Stimulated activated naive CD4-positive, alpha-beta T cell (primary cell): ENCODE results near the gene CLIP2.
"Not testable (repeated sequence)": the region's sequence is repeated elsewhere in the genome, so short reads cannot be mapped to it uniquely, and the experiment has no call there.

Experiments used
- DNase-seq, 6 experiments: peaks; one replicate each; lab custom pipeline; 2025; lab: John Stamatoyannopoulos, UW

The CLIP2 gene

DNA sequence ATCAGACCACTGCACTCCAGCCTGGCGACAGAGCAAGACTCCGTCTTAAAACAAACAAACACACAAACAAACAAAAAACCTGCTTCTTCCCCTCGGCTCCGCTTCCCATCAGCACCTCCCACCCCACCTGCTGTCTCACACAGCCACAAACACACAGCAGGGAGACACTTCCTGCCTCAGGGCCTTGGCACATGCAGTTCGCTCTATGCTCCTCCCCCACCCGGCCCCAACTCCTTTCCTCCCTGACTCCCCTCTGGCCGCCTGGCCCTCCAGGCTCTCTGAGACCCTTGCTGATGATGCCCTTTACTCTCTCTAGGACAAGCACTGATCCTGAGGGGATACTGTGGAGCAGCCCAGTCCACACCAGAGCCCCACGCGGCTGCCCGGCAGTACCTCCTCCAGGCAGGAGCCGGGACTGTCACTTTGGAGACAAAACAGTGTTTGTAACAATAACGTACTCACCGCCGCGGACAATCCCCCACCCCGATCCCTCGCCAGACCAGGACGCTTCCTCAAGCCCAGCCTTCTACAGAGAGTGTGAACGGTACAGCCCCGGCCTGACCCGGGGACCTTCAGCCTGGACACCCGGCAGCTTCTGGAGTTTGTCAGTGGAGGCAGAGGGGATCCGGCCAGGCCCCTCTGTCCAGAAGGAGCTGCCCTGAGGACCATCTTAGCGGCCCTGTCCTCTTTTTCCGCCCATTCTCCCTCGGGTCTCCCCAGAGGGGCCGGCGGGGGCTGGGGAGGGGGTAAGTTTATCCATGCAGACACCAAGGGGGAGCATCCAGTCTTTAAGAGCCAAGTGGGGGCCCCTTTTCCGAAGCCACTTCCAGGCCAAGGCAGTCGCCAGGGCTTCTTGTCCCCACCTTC is 114.5 kb downstream of the CLIP2 start:
- no peak for DNase-seq

GRCh38 chr7:74404388-74404700 is 115.1 kb downstream of the CLIP2 start:
- DNase-seq: no peak

- DNase-seq: no peak
Measured at GRCh38 chr7:74404741-74405140, 115.5 kb downstream of the CLIP2 start.

GRCh38 chr7:74405191-74405898 is 116.1 kb downstream of the CLIP2 start:
- no peak for DNase-seq

- DNase-seq: no peak
Measured at GRCh38 chr7:74405899-74406512, 116.8 kb downstream of the CLIP2 start.

- DNase-seq: no peak
Measured at GRCh38 chr7:74407958-74408357, 118.8 kb downstream of the CLIP2 start.

GRCh38 chr7:74409571-74409970 is 120.4 kb downstream of the CLIP2 start:
- no peak for DNase-seq

DNA sequence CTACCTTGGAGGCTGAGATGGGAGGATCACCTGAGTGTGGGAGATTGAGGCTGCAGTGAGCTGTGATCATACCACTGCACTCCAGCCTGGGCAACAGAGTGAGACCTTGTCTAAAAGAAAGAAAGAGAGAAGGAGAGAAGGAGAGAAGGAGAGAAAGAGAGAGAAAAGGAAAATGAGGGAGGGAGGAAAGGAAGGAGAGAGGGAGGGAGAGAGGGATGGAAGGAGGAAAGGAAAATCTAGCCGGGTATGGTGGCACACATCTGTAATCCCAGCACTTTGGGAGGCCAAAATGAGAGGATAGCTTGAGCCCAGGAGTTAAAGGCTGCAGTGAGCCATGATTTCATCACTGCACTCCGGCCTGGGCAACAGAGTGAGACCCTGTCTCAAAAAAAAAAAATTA is 121.6 kb downstream of the CLIP2 start:
- DNase-seq: no peak

DNA sequence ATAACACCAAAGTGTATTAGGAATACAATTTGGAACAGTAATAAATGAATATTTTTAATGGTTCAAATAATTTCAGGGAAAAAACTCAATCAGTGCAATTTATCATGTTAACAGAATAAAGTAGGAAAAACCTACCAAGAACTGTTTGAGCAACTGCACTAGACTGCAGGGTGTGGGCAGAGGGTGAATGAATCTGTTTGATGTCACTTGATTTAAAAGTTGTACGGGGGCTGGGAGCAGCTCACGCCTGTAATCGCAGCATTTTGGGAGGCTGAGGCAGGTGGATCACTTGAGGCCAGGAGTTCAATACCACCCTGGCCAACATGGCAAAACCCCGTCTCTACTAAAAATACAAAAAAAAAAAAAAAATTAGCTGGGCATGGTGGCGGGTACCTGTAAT is 122.4 kb downstream of the CLIP2 start:
- not testable (repeated sequence) for DNase-seq

DNA sequence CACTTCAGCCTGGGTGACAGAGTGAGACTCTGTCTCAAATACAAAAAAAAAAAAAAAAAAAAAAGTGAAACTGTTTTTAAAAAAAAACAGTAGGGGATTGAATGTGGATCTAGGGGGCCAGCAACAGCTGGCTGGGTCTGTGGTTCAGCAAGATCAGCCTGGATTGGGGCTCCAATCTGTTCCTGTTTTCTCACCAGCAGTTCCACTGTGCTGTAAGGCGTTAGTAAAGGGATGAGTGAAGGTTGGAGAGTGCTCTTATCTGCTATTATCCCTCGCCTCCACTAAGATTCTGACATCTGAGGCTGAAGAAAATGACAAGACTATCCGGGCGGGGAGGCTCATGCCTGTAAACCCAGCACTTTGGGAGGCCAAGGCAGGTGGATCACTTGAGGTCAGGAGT is 122.8 kb downstream of the CLIP2 start:
- no peak for DNase-seq

DNA sequence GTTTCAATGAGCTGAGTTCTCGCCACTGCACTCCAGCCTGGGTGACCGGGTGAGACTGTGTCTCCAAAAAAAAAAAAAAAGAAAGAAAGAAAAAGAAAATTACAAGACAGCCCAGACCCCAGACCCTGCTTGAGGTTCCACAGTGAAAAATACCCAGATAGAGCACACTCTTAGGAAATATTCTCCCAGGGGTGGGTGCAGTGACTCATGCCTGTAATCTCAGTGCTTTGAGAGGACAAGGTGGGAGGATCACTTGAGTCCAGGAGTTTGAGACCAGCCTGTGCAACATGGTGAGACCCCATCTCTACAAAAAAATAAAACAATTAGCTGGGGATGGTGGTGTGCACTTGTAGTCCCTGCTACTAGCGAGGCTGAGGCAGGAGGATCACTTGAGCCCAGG is 123.4 kb downstream of the CLIP2 start:
- DNase-seq: no peak

- DNase-seq: not testable (repeated sequence)
Measured at GRCh38 chr7:74414595-74415333, 125.6 kb downstream of the CLIP2 start.

GRCh38 chr7:74417419-74417971 is 128.3 kb downstream of the CLIP2 start:
- peak; percentile 17 to 61 (median 41) for DNase-seq

DNA sequence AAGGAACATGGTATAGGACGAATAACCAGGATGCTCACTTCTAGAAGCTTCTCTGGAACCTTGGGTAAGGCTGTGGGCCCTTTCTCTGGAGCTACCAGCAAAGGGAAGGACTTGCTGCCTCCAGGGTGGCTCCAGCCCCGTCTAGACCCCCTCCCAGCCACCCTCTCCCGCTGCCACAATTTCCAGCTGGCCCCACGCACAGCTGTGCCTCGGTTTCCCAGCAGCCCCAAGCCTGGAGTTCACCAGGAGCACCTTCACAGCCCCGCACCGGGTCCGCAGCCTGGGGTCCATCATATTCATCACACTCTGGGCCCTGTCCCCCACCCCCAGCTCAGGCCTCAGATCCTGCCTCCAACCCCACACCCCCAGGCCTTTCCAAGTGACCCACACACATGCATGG is 128.9 kb downstream of the CLIP2 start:
- no peak for DNase-seq

GRCh38 chr7:74418538-74418937 is 129.3 kb downstream of the CLIP2 start:
- no peak for DNase-seq

DNA sequence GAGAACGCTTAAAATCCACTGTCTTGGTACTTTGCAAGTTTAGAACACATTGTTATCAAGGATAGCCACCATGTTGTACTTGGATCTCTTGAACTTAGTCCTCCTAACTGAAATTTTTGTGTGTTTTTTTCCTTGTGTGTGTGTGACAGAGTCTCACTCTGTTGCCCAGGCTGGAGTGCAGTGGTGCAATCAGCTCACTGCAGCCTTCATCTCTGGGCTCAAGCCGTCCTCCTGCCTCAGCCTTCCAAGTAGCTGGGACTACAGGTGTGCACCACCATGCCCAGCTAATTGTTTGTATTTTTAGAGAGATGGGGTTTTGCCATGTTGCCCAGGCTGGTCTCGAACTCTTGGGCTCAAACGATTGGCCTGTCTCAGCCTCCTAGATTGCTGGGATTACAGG is 130.0 kb downstream of the CLIP2 start:
- DNase-seq: not testable (repeated sequence)

DNA sequence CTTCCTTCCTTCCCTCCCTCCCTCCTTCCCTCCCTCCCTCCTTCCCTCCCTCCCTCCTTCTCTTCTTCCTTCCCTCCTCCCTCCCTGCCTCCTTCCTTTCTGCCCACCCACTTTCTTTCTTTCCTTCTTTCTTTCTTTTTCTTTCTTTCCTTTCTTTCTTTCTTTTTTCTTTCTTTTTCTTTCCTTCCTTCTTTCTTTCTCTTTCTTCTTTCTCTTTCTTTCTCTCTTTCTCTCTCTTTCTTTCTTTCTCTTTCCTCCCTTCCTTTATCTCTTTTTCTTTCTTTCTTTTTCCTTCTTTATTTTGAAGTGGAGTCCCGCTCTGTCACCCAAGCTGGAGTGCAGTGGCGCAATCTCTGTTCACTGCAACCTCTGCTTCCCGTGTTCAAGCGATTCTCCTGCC is 130.8 kb downstream of the CLIP2 start:
- no peak for DNase-seq

- DNase-seq: no peak
Measured at GRCh38 chr7:74424291-74424880, 135.2 kb downstream of the CLIP2 start.

GRCh38 chr7:74428023-74428422 is 138.8 kb downstream of the CLIP2 start:
- no peak for DNase-seq

- DNase-seq: no peak
Measured at GRCh38 chr7:74429153-74429747, 140.0 kb downstream of the CLIP2 start.

GRCh38 chr7:74430409-74430808 is 141.2 kb downstream of the CLIP2 start:
- DNase-seq: not testable (repeated sequence)
